ENCODE results near the gene MAU2. TPM values are rescaled to one million over a fixed set of nuclear protein-coding genes. Genes with fewer than 3 reads are reported as not detected.

MAU2 gene
- total and polyA plus RNA-seq, 10 of the 15 experiments (the other 5 are each of a cell fraction or from before 2014, with no cell fraction given): 1.8 to 47.2 (median 22.1) TPM

- no peak for TF ChIP-seq SPI1 (IDR thresholded peaks at IDR 0.05; ENCODE audit: borderline replicate concordance, insufficient read depth, low read depth, low read length)
- TF ChIP-seq EGR1 (IDR thresholded peaks at IDR 0.05; ENCODE audit: borderline replicate concordance in 1 of 2, low read depth in 2 of 2, low read length in 2 of 2): no peak
- TF ChIP-seq ZNF622 (IDR thresholded peaks at IDR 0.05): no peak
- no peak for TF ChIP-seq SIN3A (IDR thresholded peaks at IDR 0.05; ENCODE audit: low read depth, low read length)
- no peak; the same call in 1 of the 2 replicates for TF ChIP-seq PKNOX1 (IDR thresholded peaks at IDR 0.05)
- TF ChIP-seq PRDM15 (CRISPR knock-in tag; IDR thresholded peaks at IDR 0.05): no peak
- no peak for TF ChIP-seq REST (IDR thresholded peaks at IDR 0.05; ENCODE audit: low read depth, low read length)
- TF ChIP-seq POLR2A (IDR thresholded peaks at IDR 0.05; ENCODE audit: low read depth, low read length): no peak
- TF ChIP-seq ATF3 (IDR thresholded peaks at IDR 0.05; ENCODE audit: borderline replicate concordance, extremely low read depth, low read depth, low read length): no peak
- no peak for TF ChIP-seq HDAC6 (IDR thresholded peaks at IDR 0.05; ENCODE audit: unreplicated experiment)
- TF ChIP-seq FOXK2 (IDR thresholded peaks at IDR 0.05): no peak
- no peak; a peak in 1 of 4 replicates for TF ChIP-seq IKZF2 (IDR thresholded peaks at IDR 0.05)
- TF ChIP-seq RFX5 (IDR thresholded peaks at IDR 0.05; ENCODE audit: low read depth, low read length): no peak
- TF ChIP-seq SUZ12 (IDR thresholded peaks at IDR 0.05; ENCODE audit: unreplicated experiment): no peak
- TF ChIP-seq ZBTB33 (IDR thresholded peaks at IDR 0.05): no peak
- no peak for TF ChIP-seq RELA (IDR thresholded peaks at IDR 0.05; ENCODE audit: borderline replicate concordance, partially characterized antibody)
- TF ChIP-seq PBX3 (IDR thresholded peaks at IDR 0.05; ENCODE audit: insufficient replicate concordance, low read depth, low read length): no peak
Measured at GRCh38 chr19:19406878-19407632, 86.4 kb downstream of the MAU2 start (continued).
